Caco-2 (cell line): ENCODE data around the gene MAD1L1. TPM values are rescaled to one million over a fixed set of nuclear protein-coding genes. Genes with fewer than 3 reads are reported as not detected.

Experiments used
- BruUV-seq: library from RNA; stranded (reverse); fragments of 400-500 nt; replicated peaks from 2 replicates; lab custom pipeline; 2021; lab: Mats Ljungman, UMichigan
- CTCF ChIA-PET: fragments of 300-600 bp; sonication (Branson Sonifier 250); formaldehyde crosslinking; loops from one replicate; lab custom pipeline; 2022; ENCODE audit warnings: antibody characterized with exemption; lab: Charles Lee
- POLR2A ChIA-PET: fragments of 300-600 bp; sonication (Branson Sonifier 250); formaldehyde crosslinking; loops from one replicate; lab custom pipeline; 2022; ENCODE audit warnings: antibody characterized with exemption; lab: Charles Lee
- DNase-seq, 2 experiments: peaks; one replicate each; pipeline versions ENCODE4 v3.0.0 to v3.0.0-alpha.2; 2020 to 2022
- H3K27me3 ChIP-seq: replicated peaks from 2 replicates; pipeline ENCODE4 v1.6.0; 2011; ENCODE audit warnings: low read length; ENCODE audit not compliant: control insufficient read depth, insufficient read depth
- H3K36me3 ChIP-seq: 2 replicates; pipeline ENCODE4 v1.5.1; 2011; ENCODE audit warnings: low read length; ENCODE audit not compliant: control insufficient read depth, insufficient read depth
- H3K4me1 ChIP-seq: fragments of 250-450 bp; sonication (Bioruptor Pico); 2 replicates; pipeline ENCODE4 v1.5.1; 2020; ENCODE audit warnings: mild to moderate bottlenecking
- H3K4me3 ChIP-seq: 2 replicates; pipeline ENCODE4 v1.5.1; 2011; ENCODE audit warnings: low read depth, mild to moderate bottlenecking, control low read depth, low read length
- H3K9me3 ChIP-seq: fragments of 250-450 bp; sonication (Bioruptor Pico); 2 replicates; pipeline ENCODE4 v1.5.1; 2020; ENCODE audit warnings: mild to moderate bottlenecking, moderate library complexity
- H3K27ac Mint-ChIP-seq: one replicate; pipeline ENCODE4 v1.8.0; 2022; ENCODE audit warnings: mixed read lengths; ENCODE audit not compliant: unreplicated experiment
- H3K27me3 Mint-ChIP-seq: one replicate; pipeline ENCODE4 v1.8.0; 2022; ENCODE audit warnings: mixed read lengths; ENCODE audit not compliant: insufficient read depth, unreplicated experiment
- H3K36me3 Mint-ChIP-seq: one replicate; pipeline ENCODE4 v1.8.0; 2022; ENCODE audit warnings: mild to moderate bottlenecking, mixed read lengths; ENCODE audit not compliant: insufficient read depth, unreplicated experiment
- H3K4me1 Mint-ChIP-seq: one replicate; pipeline ENCODE4 v1.8.0; 2022; ENCODE audit warnings: low read depth, mixed read lengths; ENCODE audit not compliant: unreplicated experiment
- H3K4me3 Mint-ChIP-seq: one replicate; pipeline ENCODE4 v1.8.0; 2022; ENCODE audit warnings: mild to moderate bottlenecking, moderate library complexity, mixed read lengths; ENCODE audit not compliant: unreplicated experiment
- H3K9me3 Mint-ChIP-seq: one replicate; pipeline ENCODE4 v1.8.0; 2022; ENCODE audit warnings: mixed read lengths; ENCODE audit not compliant: unreplicated experiment
- intact Hi-C: fragments of 100-400 bp; cut with micrococcal nuclease; formaldehyde crosslinking; loops from one replicate; pipeline ENCODE4 v1.10.0; 2022; ENCODE audit not compliant: unreplicated experiment
- total RNA-seq: library from RNA; stranded (reverse); gene quantifications from 2 replicates; pipeline ENCODE4 v1.2.3, GENCODE V29; 2022
- TF ChIP-seq, protein P1 (sequence below), 2 experiments: fragments of 200-600 bp in 1 of 2; IDR thresholded peaks; 1 replicate in 1 of 2; 2 replicates in 1 of 2; pipeline versions ENCODE4 v1.5.1 to v1.8.0; 2011 to 2022; ENCODE audit warnings: antibody characterized with exemption in 1 of 2, control low read depth in 1 of 2, inconsistent platforms in 1 of 2, low read depth in 1 of 2, low read length in 1 of 2, mild to moderate bottlenecking in 1 of 2, moderate library complexity in 1 of 2; ENCODE audit not compliant: insufficient read depth in 1 of 2, severe bottlenecking in 1 of 2, unreplicated experiment in 1 of 2

The MAD1L1 gene
- total RNA-seq, 1 experiment from 2014 or later, result 58.6 TPM

DNA sequence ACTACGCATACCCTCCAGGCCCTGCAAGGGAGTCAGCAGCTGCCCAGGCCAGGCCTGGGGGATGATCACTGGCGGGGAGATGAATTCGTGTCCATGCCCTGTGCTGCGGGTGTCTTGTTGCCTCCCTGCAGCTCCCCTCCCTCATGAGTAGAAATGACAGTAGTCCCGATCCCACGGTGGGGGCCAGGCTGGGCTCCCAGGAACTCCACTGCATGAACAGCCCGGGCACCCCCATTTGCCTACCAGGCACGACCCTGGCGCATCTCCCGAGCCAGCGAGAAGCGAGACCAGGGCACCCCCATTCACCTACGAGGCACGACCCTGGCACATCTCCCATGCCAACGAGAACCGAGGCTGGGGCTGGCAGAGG is 316.2 kb downstream of the MAD1L1 start:
- no peak for DNase-seq
- POLR2A ChIA-PET, result no interaction called here
- Mint-ChIP-seq H3K4me3 (no peak overlapping the region), H3K27ac (no peak overlapping the region), H3K36me3 (peaks cover 8% of the 10 kb centered on the region), H3K27me3 (no peaks in the 10 kb centered on the region), H3K9me3 (no peaks in the 10 kb centered on the region), H3K4me1 (no peaks in the 10 kb centered on the region)
- TF ChIP-seq, protein P1, sequence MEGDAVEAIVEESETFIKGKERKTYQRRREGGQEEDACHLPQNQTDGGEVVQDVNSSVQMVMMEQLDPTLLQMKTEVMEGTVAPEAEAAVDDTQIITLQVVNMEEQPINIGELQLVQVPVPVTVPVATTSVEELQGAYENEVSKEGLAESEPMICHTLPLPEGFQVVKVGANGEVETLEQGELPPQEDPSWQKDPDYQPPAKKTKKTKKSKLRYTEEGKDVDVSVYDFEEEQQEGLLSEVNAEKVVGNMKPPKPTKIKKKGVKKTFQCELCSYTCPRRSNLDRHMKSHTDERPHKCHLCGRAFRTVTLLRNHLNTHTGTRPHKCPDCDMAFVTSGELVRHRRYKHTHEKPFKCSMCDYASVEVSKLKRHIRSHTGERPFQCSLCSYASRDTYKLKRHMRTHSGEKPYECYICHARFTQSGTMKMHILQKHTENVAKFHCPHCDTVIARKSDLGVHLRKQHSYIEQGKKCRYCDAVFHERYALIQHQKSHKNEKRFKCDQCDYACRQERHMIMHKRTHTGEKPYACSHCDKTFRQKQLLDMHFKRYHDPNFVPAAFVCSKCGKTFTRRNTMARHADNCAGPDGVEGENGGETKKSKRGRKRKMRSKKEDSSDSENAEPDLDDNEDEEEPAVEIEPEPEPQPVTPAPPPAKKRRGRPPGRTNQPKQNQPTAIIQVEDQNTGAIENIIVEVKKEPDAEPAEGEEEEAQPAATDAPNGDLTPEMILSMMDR (IDR thresholded peaks at IDR 0.05; ENCODE audit: insufficient read depth in 1 of 2, low read depth in 1 of 2, low read length in 1 of 2, severe bottlenecking in 1 of 2, unreplicated experiment in 1 of 2), result no peak
- no peaks in the 10 kb centered on the region for H3K27me3 ChIP-seq
- no TSS peak for BruUV-seq
- no peaks in the 10 kb centered on the region for H3K4me1 ChIP-seq
- no peaks in the 10 kb centered on the region for H3K9me3 ChIP-seq
- no peaks in the 10 kb centered on the region; the same call in none of the 2 replicates for H3K36me3 ChIP-seq
- no peak overlapping the region for H3K4me3 ChIP-seq
- intact Hi-C loops, result no loop called here
- CTCF ChIA-PET, result no interaction called here

DNA sequence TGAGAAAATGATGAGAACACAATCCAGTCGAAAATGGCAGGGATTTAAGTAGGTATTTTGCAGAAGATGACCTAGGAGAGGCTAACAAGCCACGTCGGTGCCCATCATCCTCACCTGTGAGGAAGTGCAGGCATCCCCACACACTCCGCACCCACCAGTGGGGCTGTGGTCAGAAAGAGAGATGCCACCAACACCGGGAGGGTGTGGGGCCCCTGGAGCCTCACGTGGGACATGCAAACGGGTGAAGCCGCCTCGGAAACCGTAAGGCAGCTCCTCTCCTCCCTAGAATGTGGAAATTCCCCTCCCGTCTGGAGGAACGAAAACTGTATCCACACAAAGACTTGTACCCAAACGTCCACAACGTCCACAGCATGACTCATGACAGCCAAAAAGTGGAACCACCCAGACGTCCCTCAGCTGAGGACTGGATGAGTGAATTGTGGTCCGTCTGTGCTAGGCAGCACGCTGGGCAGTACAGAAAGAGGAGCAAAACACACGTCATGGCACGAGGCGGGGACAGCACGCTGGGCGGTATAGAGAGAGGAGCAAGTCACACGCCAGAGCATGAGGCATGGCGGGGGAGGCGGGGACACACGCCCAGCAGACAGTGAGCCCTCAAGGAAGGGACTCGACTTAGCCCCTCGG is 316.7 kb downstream of the MAD1L1 start:
- no peaks in the 10 kb centered on the region for H3K9me3 ChIP-seq
- Mint-ChIP-seq H3K27me3 (no peaks in the 10 kb centered on the region), H3K4me3 (no peak overlapping the region), H3K27ac (no peak overlapping the region), H3K9me3 (no peaks in the 10 kb centered on the region), H3K4me1 (no peaks in the 10 kb centered on the region), H3K36me3 (peaks cover 8% of the 10 kb centered on the region)
- CTCF ChIA-PET, result no interaction called here
- no peak for DNase-seq
- intact Hi-C loops, result no loop called here
- H3K4me1 ChIP-seq, result no peaks in the 10 kb centered on the region
- H3K36me3 ChIP-seq, result no peaks in the 10 kb centered on the region; the same call in none of the 2 replicates
- H3K27me3 ChIP-seq, result no peaks in the 10 kb centered on the region
- POLR2A ChIA-PET, result no interaction called here
- no TSS peak for BruUV-seq
- H3K4me3 ChIP-seq, result no peak overlapping the region
- TF ChIP-seq, protein P1 (IDR thresholded peaks at IDR 0.05; ENCODE audit: insufficient read depth in 1 of 2, low read depth in 1 of 2, low read length in 1 of 2, severe bottlenecking in 1 of 2, unreplicated experiment in 1 of 2), result no peak

DNA sequence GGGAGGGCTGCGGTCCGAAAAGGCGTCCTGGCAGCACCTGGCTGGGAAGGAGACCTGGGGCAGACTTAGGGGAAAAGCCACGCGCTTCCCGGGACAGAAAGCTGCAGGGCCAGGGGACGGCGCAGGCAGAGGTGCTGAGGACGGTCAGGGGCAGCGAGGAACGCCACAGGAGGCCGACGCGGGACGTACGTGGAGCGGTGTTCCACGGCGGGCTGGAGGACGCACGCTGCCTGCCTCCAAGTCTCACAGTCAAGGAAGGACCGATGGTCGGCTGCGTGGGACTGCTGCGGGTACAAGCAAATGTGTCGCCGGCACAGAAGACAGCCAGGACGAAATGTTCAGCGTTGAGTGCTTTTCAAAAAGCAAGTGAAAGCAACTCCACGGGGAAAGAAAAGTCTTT is 317.4 kb downstream of the MAD1L1 start:
- TF ChIP-seq, protein P1 (IDR thresholded peaks at IDR 0.05; ENCODE audit: insufficient read depth in 1 of 2, low read depth in 1 of 2, low read length in 1 of 2, severe bottlenecking in 1 of 2, unreplicated experiment in 1 of 2), result no peak
- BruUV-seq, result no TSS peak
- Mint-ChIP-seq H3K27ac (no peak overlapping the region), H3K9me3 (no peaks in the 10 kb centered on the region), H3K4me3 (no peak overlapping the region), H3K4me1 (no peaks in the 10 kb centered on the region), H3K27me3 (no peaks in the 10 kb centered on the region), H3K36me3 (peaks cover 12% of the 10 kb centered on the region)
- no peak for DNase-seq
- no peaks in the 10 kb centered on the region; the same call in none of the 2 replicates for H3K36me3 ChIP-seq
- intact Hi-C loops, result no loop called here
- ChIA-PET POLR2A (no interaction called here), CTCF (no interaction called here)
- no peak overlapping the region for H3K4me3 ChIP-seq
- H3K4me1 ChIP-seq, result no peaks in the 10 kb centered on the region
- H3K27me3 ChIP-seq, result no peaks in the 10 kb centered on the region
- H3K9me3 ChIP-seq, result no peaks in the 10 kb centered on the region
